Measurements from ENCODE around the gene ERGIC1. TPM values are rescaled to one million over a fixed set of nuclear protein-coding genes. Genes with fewer than 3 reads are reported as not detected.

Gene ERGIC1
- total and polyA plus RNA-seq, 9 donors, result 41.7 to 147 (median 92.3) TPM

GRCh38 chr5:173001229-173001841 is 167.3 kb downstream of the ERGIC1 start:
- no peak for DNase-seq
- Histone ChIP-seq H3K27me3 (no peaks in the 10 kb centered on the region), H3K4me1 (ENCODE audit: insufficient read depth) (peaks cover 15% of the 10 kb centered on the region), H3K36me3 (no peaks in the 10 kb centered on the region), H3K27ac (no peak overlapping the region), H3K4me3 (no peak overlapping the region), H3K9me3 (no peaks in the 10 kb centered on the region)
- TF ChIP-seq, protein P1, sequence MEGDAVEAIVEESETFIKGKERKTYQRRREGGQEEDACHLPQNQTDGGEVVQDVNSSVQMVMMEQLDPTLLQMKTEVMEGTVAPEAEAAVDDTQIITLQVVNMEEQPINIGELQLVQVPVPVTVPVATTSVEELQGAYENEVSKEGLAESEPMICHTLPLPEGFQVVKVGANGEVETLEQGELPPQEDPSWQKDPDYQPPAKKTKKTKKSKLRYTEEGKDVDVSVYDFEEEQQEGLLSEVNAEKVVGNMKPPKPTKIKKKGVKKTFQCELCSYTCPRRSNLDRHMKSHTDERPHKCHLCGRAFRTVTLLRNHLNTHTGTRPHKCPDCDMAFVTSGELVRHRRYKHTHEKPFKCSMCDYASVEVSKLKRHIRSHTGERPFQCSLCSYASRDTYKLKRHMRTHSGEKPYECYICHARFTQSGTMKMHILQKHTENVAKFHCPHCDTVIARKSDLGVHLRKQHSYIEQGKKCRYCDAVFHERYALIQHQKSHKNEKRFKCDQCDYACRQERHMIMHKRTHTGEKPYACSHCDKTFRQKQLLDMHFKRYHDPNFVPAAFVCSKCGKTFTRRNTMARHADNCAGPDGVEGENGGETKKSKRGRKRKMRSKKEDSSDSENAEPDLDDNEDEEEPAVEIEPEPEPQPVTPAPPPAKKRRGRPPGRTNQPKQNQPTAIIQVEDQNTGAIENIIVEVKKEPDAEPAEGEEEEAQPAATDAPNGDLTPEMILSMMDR (IDR thresholded peaks at IDR 0.05), result no peak
- TF ChIP-seq EP300 (IDR thresholded peaks at IDR 0.05), result no peak
- no peak for TF ChIP-seq POLR2A (IDR thresholded peaks at IDR 0.05)
- 90 to 94% (median 91%) methylated on average over 9 of the region's 9 CpGs for WGBS, 3 donors
- intact Hi-C loops (cut with DNase I), result no loop called here

Small RNA genes within 50 kb of the gene (small RNA-seq; reads per million reads assigned to genes)
- gene AC022217.4, result not detected

Other genes with a start within 250 kb of the ERGIC1 start
- gene NEURL1B, start 193.0 kb upstream of the ERGIC1 start, total RNA-seq, result 10 to 100 TPM; 15.0 to 75.1 (median 36.3) TPM
- gene NEURL1B, start 193.0 kb upstream of the ERGIC1 start, polyA plus RNA-seq, result 10 to 100 TPM; 24.2 to 39.0 TPM
- gene DUSP1, start 63.1 kb upstream of the ERGIC1 start, total RNA-seq, result 1,000 to 10,000 TPM in 2 of 7 donors, 100 to 1,000 TPM in 5; 112 to 2,672 (median 185) TPM
- gene DUSP1, start 63.1 kb upstream of the ERGIC1 start, polyA plus RNA-seq, result 100 to 1,000 TPM; 201 to 248 TPM
- gene RPL26L1, start 125.2 kb downstream of the ERGIC1 start, total RNA-seq, result 10 to 100 TPM; 19.8 to 34.8 (median 24.3) TPM
- gene RPL26L1, start 125.2 kb downstream of the ERGIC1 start, polyA plus RNA-seq, result 10 to 100 TPM; 36.3 to 42.2 TPM
- 100 to 1,000 TPM in 6 of 7 donors, 10 to 100 TPM in 1; 99.7 to 171 (median 161) TPM for gene ATP6V0E1, start 149.5 kb downstream of the ERGIC1 start, total RNA-seq
- gene ATP6V0E1, start 149.5 kb downstream of the ERGIC1 start, polyA plus RNA-seq, result 100 to 1,000 TPM; 211 to 376 TPM
- 10 to 100 TPM; 25.2 to 45.9 (median 33.4) TPM for gene CREBRF, start 222.1 kb downstream of the ERGIC1 start, total RNA-seq
- gene CREBRF, start 222.1 kb downstream of the ERGIC1 start, polyA plus RNA-seq, result 10 to 100 TPM; 12.3 to 15.6 TPM

All from ovary (tissue), 9 donors.